HG03159 (cell line): Measurements from ENCODE around the gene ASH1L.
"Not testable (repeated sequence)": the region's sequence is repeated elsewhere in the genome, so short reads cannot be mapped to it uniquely, and the experiment has no call there.

Experiments
- ATAC-seq: cut with Tn5 transposase; IDR thresholded peaks from one replicate; pipeline ENCODE4 v1.9.1; 2021; ENCODE audit warnings: mild to moderate bottlenecking, moderate library complexity; ENCODE audit not compliant: unreplicated experiment

ASH1L gene

GRCh38 chr1:155499263-155499662 is 63.3 kb downstream of the ASH1L start:
- no peak for ATAC-seq

- not testable (repeated sequence) for ATAC-seq
These were observed 69.0 kb downstream of the ASH1L start for GRCh38 chr1:155493595-155493994.

- ATAC-seq, result not testable (repeated sequence)
These were observed 74.2 kb downstream of the ASH1L start for GRCh38 chr1:155488419-155488818.

- ATAC-seq, result no peak
These were observed 75.1 kb downstream of the ASH1L start for GRCh38 chr1:155487541-155487940.

GRCh38 chr1:155486952-155487351 is 75.7 kb downstream of the ASH1L start:
- not testable (repeated sequence) for ATAC-seq

- ATAC-seq, result no peak
These were observed 76.7 kb downstream of the ASH1L start for GRCh38 chr1:155485945-155486344.

GRCh38 chr1:155485222-155485621 is 77.4 kb downstream of the ASH1L start:
- no peak for ATAC-seq

GRCh38 chr1:155481741-155482241 is 80.8 kb downstream of the ASH1L start:
- ATAC-seq, result no peak

- ATAC-seq, result no peak
These were observed 83.4 kb downstream of the ASH1L start for GRCh38 chr1:155479205-155479604.

- ATAC-seq, result no peak
These were observed 84.2 kb downstream of the ASH1L start for GRCh38 chr1:155478270-155478852.

- ATAC-seq, result no peak
These were observed 88.5 kb downstream of the ASH1L start for GRCh38 chr1:155474146-155474545.

- no peak for ATAC-seq
These were observed 89.3 kb downstream of the ASH1L start for GRCh38 chr1:155473151-155473821.

- no peak for ATAC-seq
These were observed 90.0 kb downstream of the ASH1L start for GRCh38 chr1:155472491-155473083.

GRCh38 chr1:155471891-155472290 is 90.7 kb downstream of the ASH1L start:
- ATAC-seq, result no peak

- no peak for ATAC-seq
These were observed 91.6 kb downstream of the ASH1L start for GRCh38 chr1:155471026-155471425.

- no peak for ATAC-seq
These were observed 95.6 kb downstream of the ASH1L start for GRCh38 chr1:155466996-155467395.

GRCh38 chr1:155466617-155466972 is 96.0 kb downstream of the ASH1L start:
- no peak for ATAC-seq

- ATAC-seq, result no peak
These were observed 98.5 kb downstream of the ASH1L start for GRCh38 chr1:155463865-155464650.

- ATAC-seq, result no peak
These were observed 104.5 kb downstream of the ASH1L start for GRCh38 chr1:155458111-155458510.

- no peak for ATAC-seq
These were observed 105.3 kb downstream of the ASH1L start for GRCh38 chr1:155457266-155457665.

GRCh38 chr1:155455588-155456195 is 106.9 kb downstream of the ASH1L start:
- no peak for ATAC-seq
